ENCODE data around the gene MMP7. TPM values are rescaled to one million over a fixed set of nuclear protein-coding genes. Genes with fewer than 3 reads are reported as not detected.

The MMP7 gene
- total RNA-seq, 2 experiments from 2014 or later = not detected

DNA sequence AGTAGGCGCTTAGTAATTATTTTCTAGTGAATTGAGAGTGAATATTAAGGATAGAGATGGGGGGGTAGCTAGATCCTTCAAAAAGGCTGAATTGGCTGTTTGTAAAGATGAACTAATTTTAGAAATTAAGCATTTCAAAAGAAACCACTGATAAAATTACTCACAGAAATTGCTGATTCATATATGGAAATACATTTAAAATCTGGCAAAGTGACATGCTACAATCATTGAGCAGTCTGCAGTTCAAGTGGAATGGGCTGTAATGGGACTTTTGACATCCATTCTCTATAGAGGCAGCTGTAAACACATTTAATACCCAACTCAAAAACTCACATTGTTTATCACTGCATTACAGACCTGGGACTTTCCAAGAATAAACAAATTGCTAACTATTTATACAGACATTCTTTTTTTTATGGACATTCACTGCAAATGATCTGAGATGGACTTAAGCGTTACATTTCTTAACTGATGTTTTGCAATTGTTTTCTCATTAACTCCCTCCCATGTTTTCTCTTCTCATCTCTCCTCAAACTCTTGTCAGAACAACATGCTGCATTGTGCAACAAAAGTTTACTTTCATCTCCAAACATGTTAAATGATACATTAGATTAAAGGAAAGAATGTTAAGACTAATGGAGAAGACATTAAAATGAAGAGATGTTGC, 42.1 kb upstream of the MMP7 start:
- H3K27ac Mint-ChIP-seq = no peak overlapping the region
- ATAC-seq (ENCODE audit: poor library complexity) (no peak), DNase-seq (no peak)
- intact Hi-C loops (cut with DNase I, micrococcal nuclease) = no loop called here
- ChIA-PET CTCF (no interaction called here), POLR2A (no interaction called here)
- H3K36me3 Mint-ChIP-seq (ENCODE audit: low read depth) = no peaks in the 10 kb centered on the region
- H3K4me3 Mint-ChIP-seq = no peak overlapping the region
- H3K27me3 Mint-ChIP-seq = no peaks in the 10 kb centered on the region
- H3K9me3 ChIP-seq (ENCODE audit: control insufficient read depth in 1 of 2, insufficient read depth in 1 of 2, low read length in 2 of 2) = peaks cover 0 to 7% of the 10 kb centered on the region in 2 experiments
- H3K4me1 ChIP-seq (ENCODE audit: insufficient read depth, low read length) = peaks cover 4% of the 10 kb centered on the region
- H3K4me1 Mint-ChIP-seq (ENCODE audit: low read depth) = peaks cover 21% of the 10 kb centered on the region
- H3K36me3 ChIP-seq (ENCODE audit: insufficient read depth, low read length) = no peaks in the 10 kb centered on the region
- H3K27ac ChIP-seq (ENCODE audit: low read depth in 1 of 2, low read length in 2 of 2) = no peak overlapping the region
- peaks cover 8% of the 10 kb centered on the region for H3K9me3 Mint-ChIP-seq
- TF ChIP-seq, protein P1, sequence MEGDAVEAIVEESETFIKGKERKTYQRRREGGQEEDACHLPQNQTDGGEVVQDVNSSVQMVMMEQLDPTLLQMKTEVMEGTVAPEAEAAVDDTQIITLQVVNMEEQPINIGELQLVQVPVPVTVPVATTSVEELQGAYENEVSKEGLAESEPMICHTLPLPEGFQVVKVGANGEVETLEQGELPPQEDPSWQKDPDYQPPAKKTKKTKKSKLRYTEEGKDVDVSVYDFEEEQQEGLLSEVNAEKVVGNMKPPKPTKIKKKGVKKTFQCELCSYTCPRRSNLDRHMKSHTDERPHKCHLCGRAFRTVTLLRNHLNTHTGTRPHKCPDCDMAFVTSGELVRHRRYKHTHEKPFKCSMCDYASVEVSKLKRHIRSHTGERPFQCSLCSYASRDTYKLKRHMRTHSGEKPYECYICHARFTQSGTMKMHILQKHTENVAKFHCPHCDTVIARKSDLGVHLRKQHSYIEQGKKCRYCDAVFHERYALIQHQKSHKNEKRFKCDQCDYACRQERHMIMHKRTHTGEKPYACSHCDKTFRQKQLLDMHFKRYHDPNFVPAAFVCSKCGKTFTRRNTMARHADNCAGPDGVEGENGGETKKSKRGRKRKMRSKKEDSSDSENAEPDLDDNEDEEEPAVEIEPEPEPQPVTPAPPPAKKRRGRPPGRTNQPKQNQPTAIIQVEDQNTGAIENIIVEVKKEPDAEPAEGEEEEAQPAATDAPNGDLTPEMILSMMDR (IDR thresholded peaks at IDR 0.05) = no peak
- no peak overlapping the region for H3K4me3 ChIP-seq (ENCODE audit: low read length)
- H3K27me3 ChIP-seq (ENCODE audit: control insufficient read depth in 1 of 2, insufficient read depth in 2 of 2, low read length in 2 of 2) = no peaks in the 10 kb centered on the region

DNA sequence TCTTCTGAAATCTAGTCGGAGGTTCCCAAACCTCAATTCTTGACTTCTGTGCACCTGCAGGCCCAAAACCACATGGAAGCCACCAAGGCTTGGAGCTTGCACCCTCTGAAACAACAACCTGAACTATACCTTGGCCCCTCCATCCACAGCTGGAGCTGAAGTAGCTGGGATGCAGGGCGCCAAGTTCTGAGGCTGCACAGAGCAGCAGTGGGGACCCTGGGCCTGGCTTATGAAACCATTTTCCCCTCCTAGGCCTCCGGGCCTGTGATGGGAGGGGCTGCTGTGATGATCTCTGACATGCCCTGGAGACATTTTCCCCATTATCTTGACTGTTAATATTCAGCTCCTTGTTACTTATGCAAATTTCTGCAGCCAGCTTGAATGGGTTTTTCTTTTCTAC, 38.3 kb upstream of the MMP7 start:
- H3K36me3 ChIP-seq (ENCODE audit: insufficient read depth, low read length) = no peaks in the 10 kb centered on the region
- H3K4me1 ChIP-seq (ENCODE audit: insufficient read depth, low read length) = no peaks in the 10 kb centered on the region
- H3K9me3 Mint-ChIP-seq = peaks cover 7% of the 10 kb centered on the region
- H3K9me3 ChIP-seq (ENCODE audit: control insufficient read depth in 1 of 2, insufficient read depth in 1 of 2, low read length in 2 of 2) = peaks cover 4 to 7% of the 10 kb centered on the region in 2 experiments
- H3K27me3 ChIP-seq (ENCODE audit: control insufficient read depth in 1 of 2, insufficient read depth in 2 of 2, low read length in 2 of 2) = no peaks in the 10 kb centered on the region
- CTCF ChIA-PET = no interaction called here
- no peaks in the 10 kb centered on the region for H3K27me3 Mint-ChIP-seq
- H3K36me3 Mint-ChIP-seq (ENCODE audit: low read depth) = no peaks in the 10 kb centered on the region
- intact Hi-C loops (cut with DNase I, micrococcal nuclease) = no loop called here
- no peak overlapping the region for H3K27ac ChIP-seq (ENCODE audit: low read depth in 1 of 2, low read length in 2 of 2)
- DNase-seq (no peak), ATAC-seq (ENCODE audit: poor library complexity) (no peak)
- peaks cover under 1% of the 10 kb centered on the region for H3K4me1 Mint-ChIP-seq (ENCODE audit: low read depth)
- TF ChIP-seq, protein P1 (IDR thresholded peaks at IDR 0.05) = no peak
- H3K4me3 ChIP-seq (ENCODE audit: low read length) = no peak overlapping the region
- no peak overlapping the region for H3K4me3 Mint-ChIP-seq
- no peak overlapping the region for H3K27ac Mint-ChIP-seq
- POLR2A ChIA-PET = no interaction called here

DNA sequence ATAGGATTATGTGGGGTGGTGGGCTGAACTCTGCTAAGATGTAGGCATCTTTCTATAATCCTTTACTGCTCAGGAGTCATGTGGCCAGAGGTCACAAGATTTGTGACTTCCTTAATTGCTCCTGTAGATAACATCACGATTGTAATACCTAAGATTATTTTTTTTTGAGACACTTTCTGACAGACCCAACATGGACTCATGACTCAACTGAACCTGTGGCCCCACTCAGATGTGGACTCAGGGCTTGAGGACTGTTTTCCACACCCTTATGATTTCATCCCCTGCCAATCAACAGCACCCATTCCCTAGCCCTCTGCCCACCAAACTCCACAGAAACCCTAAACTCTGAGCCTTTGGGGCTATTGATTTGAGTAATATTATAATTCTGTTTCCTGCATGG, 35.6 kb upstream of the MMP7 start:
- Mint-ChIP-seq H3K4me3 (no peak overlapping the region), H3K9me3 (peaks cover 7% of the 10 kb centered on the region), H3K27me3 (no peaks in the 10 kb centered on the region), H3K27ac (no peak overlapping the region), H3K4me1 (ENCODE audit: low read depth) (peaks cover 25% of the 10 kb centered on the region), H3K36me3 (ENCODE audit: low read depth) (no peaks in the 10 kb centered on the region)
- H3K4me3 ChIP-seq (ENCODE audit: low read length) = no peak overlapping the region
- no peak overlapping the region for H3K27ac ChIP-seq (ENCODE audit: low read depth in 1 of 2, low read length in 2 of 2)
- ATAC-seq (ENCODE audit: poor library complexity) (no peak), DNase-seq (no peak)
- H3K4me1 ChIP-seq (ENCODE audit: insufficient read depth, low read length) = peaks cover 4% of the 10 kb centered on the region
- ChIA-PET POLR2A (no interaction called here), CTCF (no interaction called here)
- TF ChIP-seq, protein P1 (IDR thresholded peaks at IDR 0.05) = no peak
- H3K36me3 ChIP-seq (ENCODE audit: insufficient read depth, low read length) = no peaks in the 10 kb centered on the region
- intact Hi-C loops (cut with DNase I, micrococcal nuclease) = no loop called here
- H3K9me3 ChIP-seq (ENCODE audit: control insufficient read depth in 1 of 2, insufficient read depth in 1 of 2, low read length in 2 of 2) = peaks cover 4 to 7% of the 10 kb centered on the region in 2 experiments
- H3K27me3 ChIP-seq (ENCODE audit: control insufficient read depth in 1 of 2, insufficient read depth in 2 of 2, low read length in 2 of 2) = no peaks in the 10 kb centered on the region

Data from CD4-positive, alpha-beta T cell (primary cell).